NCI-H526 treated with DMSO at 0.1 percent for 48 hours (cell line): ENCODE measurements around the gene DBX1.
"Not testable (repeated sequence)": the region's sequence is repeated elsewhere in the genome, so short reads cannot be mapped to it uniquely, and the experiment has no call there.

ENCODE experiments used
- DNase-seq: peaks from one replicate; lab custom pipeline; 2025; lab: John Stamatoyannopoulos, UW

Gene DBX1

GRCh38 chr11:20160425-20161229 lies at the start of gene DBX1:
Gene DBX1 (minus strand): TSS chr11:20160475. CDS start chr11:20160324, 151 bp downstream.
- no peak for DNase-seq

GRCh38 chr11:20208622-20209111 lies 48.4 kb upstream of the DBX1 start:
- DNase-seq: no peak

GRCh38 chr11:20207781-20208621 lies 47.7 kb upstream of the DBX1 start:
- DNase-seq: no peak

GRCh38 chr11:20205807-20206206 lies 45.5 kb upstream of the DBX1 start:
- DNase-seq: no peak

- DNase-seq: no peak
These were observed 44.4 kb upstream of the DBX1 start for GRCh38 chr11:20204681-20205080.

- no peak for DNase-seq
These were observed 43.6 kb upstream of the DBX1 start for GRCh38 chr11:20203831-20204230.

- DNase-seq: no peak
These were observed 41.0 kb upstream of the DBX1 start for GRCh38 chr11:20201231-20201630.

- not testable (repeated sequence) for DNase-seq
These were observed 40.2 kb upstream of the DBX1 start for GRCh38 chr11:20200331-20200955.

GRCh38 chr11:20197881-20198280 lies 37.6 kb upstream of the DBX1 start:
- no peak for DNase-seq

GRCh38 chr11:20194470-20194869 lies 34.2 kb upstream of the DBX1 start:
- no peak for DNase-seq

GRCh38 chr11:20193307-20193706 lies 33.0 kb upstream of the DBX1 start:
- DNase-seq: no peak

GRCh38 chr11:20192641-20193040 lies 32.4 kb upstream of the DBX1 start:
- no peak for DNase-seq

- no peak for DNase-seq
These were observed 31.9 kb upstream of the DBX1 start for GRCh38 chr11:20192151-20192550.

- no peak for DNase-seq
These were observed 18.7 kb upstream of the DBX1 start for GRCh38 chr11:20178976-20179375.

GRCh38 chr11:20177136-20177535 lies 16.9 kb upstream of the DBX1 start:
- DNase-seq: no peak

GRCh38 chr11:20172721-20173447 lies 12.6 kb upstream of the DBX1 start:
- no peak for DNase-seq

GRCh38 chr11:20163783-20164481 lies 3.7 kb upstream of the DBX1 start:
- no peak for DNase-seq

GRCh38 chr11:20162824-20163782 lies 2.8 kb upstream of the DBX1 start:
- no peak for DNase-seq

- no peak for DNase-seq
These were observed 1.9 kb upstream of the DBX1 start for GRCh38 chr11:20161923-20162744.
